Ishikawa (cell line): ENCODE results near the gene HS3ST3A1.

Experiments used
- CEBPB ChIP-seq: IDR thresholded peaks from 2 replicates; pipeline ENCODE4 v1.6.1; 2012
- CREB1 ChIP-seq: IDR thresholded peaks from 2 replicates; pipeline ENCODE4 v1.6.1; 2012; ENCODE audit warnings: low read depth
- EGR1 ChIP-seq: IDR thresholded peaks from 2 replicates; pipeline ENCODE4 v1.6.1; 2012
- EP300 ChIP-seq: IDR thresholded peaks from 2 replicates; pipeline ENCODE4 v1.6.1; 2012; ENCODE audit warnings: borderline replicate concordance
- FOXM1 ChIP-seq: IDR thresholded peaks from 2 replicates; pipeline ENCODE4 v1.6.1; 2012; ENCODE audit warnings: low read depth, borderline replicate concordance
- MAX ChIP-seq: IDR thresholded peaks from 2 replicates; pipeline ENCODE4 v1.6.1; 2012
- NFIC ChIP-seq: IDR thresholded peaks from 2 replicates; pipeline ENCODE4 v1.6.1; 2012
- RAD21 ChIP-seq: IDR thresholded peaks from 2 replicates; pipeline ENCODE4 v1.6.1; 2012; ENCODE audit warnings: low read depth
- REST ChIP-seq: IDR thresholded peaks from 2 replicates; pipeline ENCODE4 v1.6.1; 2012; ENCODE audit warnings: low read depth, mild to moderate bottlenecking
- TAF1 ChIP-seq: IDR thresholded peaks from 2 replicates; pipeline ENCODE4 v1.6.1; 2012; ENCODE audit warnings: low read depth, mild to moderate bottlenecking
- TCF12 ChIP-seq: IDR thresholded peaks from 2 replicates; pipeline ENCODE4 v1.6.1; 2012; ENCODE audit warnings: low read depth
- TEAD4 ChIP-seq: IDR thresholded peaks from 2 replicates; pipeline ENCODE4 v1.6.1; 2012
- USF1 ChIP-seq: IDR thresholded peaks from 2 replicates; pipeline ENCODE4 v1.6.1; 2012
- YY1 ChIP-seq: IDR thresholded peaks from 2 replicates; pipeline ENCODE4 v1.6.1; 2012; ENCODE audit warnings: low read depth
- ZBTB7A ChIP-seq: IDR thresholded peaks from 2 replicates; pipeline ENCODE4 v1.6.1; 2012; ENCODE audit warnings: low read depth

Gene HS3ST3A1

GRCh38 chr17:13550291-13550690, 51.4 kb downstream of the HS3ST3A1 start:
- TF ChIP-seq ZBTB7A (no peak), EGR1 (no peak), YY1 (no peak), USF1 (no peak), EP300 (no peak), CREB1 (no peak), NFIC (no peak), FOXM1 (no peak), TEAD4 (no peak), TCF12 (no peak), RAD21 (no peak), REST (no peak), MAX (no peak), TAF1 (no peak), CEBPB (no peak)

- no peak for TF ChIP-seq TCF12
- TF ChIP-seq NFIC, result no peak
- no peak for TF ChIP-seq CREB1
- TF ChIP-seq YY1, result no peak
- TF ChIP-seq USF1, result no peak
- TF ChIP-seq EGR1, result no peak
Observed at GRCh38 chr17:13546851-13547250, 54.9 kb downstream of the HS3ST3A1 start.

- TF ChIP-seq CREB1, result no peak
Observed at GRCh38 chr17:13545941-13546340, 55.8 kb downstream of the HS3ST3A1 start.

- TF ChIP-seq CEBPB (no peak), ZBTB7A (no peak), TCF12 (no peak), TAF1 (no peak), REST (no peak), EP300 (no peak), FOXM1 (no peak), RAD21 (no peak), USF1 (no peak), NFIC (no peak), MAX (no peak), YY1 (no peak)
Observed at GRCh38 chr17:13544765-13545164, 57.0 kb downstream of the HS3ST3A1 start.

- TF ChIP-seq EGR1, result no peak
- no peak for TF ChIP-seq USF1
- TF ChIP-seq TCF12, result no peak
- TF ChIP-seq YY1, result no peak
- no peak for TF ChIP-seq MAX
- no peak for TF ChIP-seq RAD21
- TF ChIP-seq TAF1, result no peak
- no peak for TF ChIP-seq TEAD4
- TF ChIP-seq NFIC, result no peak
- no peak for TF ChIP-seq CEBPB
- no peak for TF ChIP-seq ZBTB7A
- no peak for TF ChIP-seq FOXM1
- TF ChIP-seq REST, result no peak
- no peak for TF ChIP-seq CREB1
Observed at GRCh38 chr17:13544292-13544691, 57.4 kb downstream of the HS3ST3A1 start.
